H9 (cell line): ENCODE measurements around the gene CMTM2. TPM values are rescaled to one million over a fixed set of nuclear protein-coding genes. Genes with fewer than 3 reads are reported as not detected.

Experiments
- DNase-seq: peaks from one replicate; pipeline ENCODE4 v3.0.0-alpha.2; 2017
- H2AFZ ChIP-seq: one replicate; pipeline ENCODE4 v1.6.1; 2013; ENCODE audit warnings: mild to moderate bottlenecking, low read length, control low read depth, moderate library complexity
- H2AK5ac ChIP-seq: 2 replicates; pipeline ENCODE4 v1.6.1; 2013; ENCODE audit warnings: low read length, control low read depth, mixed read lengths; ENCODE audit not compliant: insufficient read length
- H2BK120ac ChIP-seq: one replicate; pipeline ENCODE4 v1.6.1; 2013; ENCODE audit warnings: low read depth, mild to moderate bottlenecking, low read length, control low read depth, inconsistent platforms; ENCODE audit not compliant: poor library complexity, severe bottlenecking
- H2BK12ac ChIP-seq: 2 replicates; pipeline ENCODE4 v1.6.1; 2013; ENCODE audit warnings: low read length, control low read depth, mixed read lengths, low read depth; ENCODE audit not compliant: insufficient read length
- H2BK15ac ChIP-seq: 2 replicates; pipeline ENCODE4 v1.6.1; 2013; ENCODE audit warnings: low read depth, low read length, control low read depth
- H2BK20ac ChIP-seq: one replicate; pipeline ENCODE4 v1.6.1; 2013; ENCODE audit warnings: low read depth, mild to moderate bottlenecking, low read length, control low read depth, inconsistent platforms; ENCODE audit not compliant: poor library complexity, severe bottlenecking
- H2BK5ac ChIP-seq: 2 replicates; pipeline ENCODE4 v1.6.1; 2013; ENCODE audit warnings: low read length, control low read depth, mixed read lengths; ENCODE audit not compliant: insufficient read length
- H3K14ac ChIP-seq: 2 replicates; pipeline ENCODE4 v1.6.1; 2013; ENCODE audit warnings: low read length, control low read depth; ENCODE audit not compliant: insufficient read depth
- H3K18ac ChIP-seq: 2 replicates; pipeline ENCODE4 v1.6.1; 2013; ENCODE audit warnings: low read depth, mild to moderate bottlenecking, mixed read lengths, low read length, control low read depth; ENCODE audit not compliant: insufficient read length
- H3K23ac ChIP-seq: 2 replicates; pipeline ENCODE4 v1.6.1; 2013; ENCODE audit warnings: low read length, control low read depth, mixed read lengths, low read depth; ENCODE audit not compliant: insufficient read length
- H3K23me2 ChIP-seq: 2 replicates; pipeline ENCODE4 v1.6.1; 2013; ENCODE audit warnings: low read depth, mild to moderate bottlenecking, mixed read lengths, low read length, control low read depth; ENCODE audit not compliant: insufficient read length, poor library complexity, severe bottlenecking
- H3K27ac ChIP-seq: 2 replicates; pipeline ENCODE4 v1.5.1; 2013; ENCODE audit warnings: low read length, control low read depth, mixed read lengths, low read depth; ENCODE audit not compliant: insufficient read length
- H3K27me3 ChIP-seq: 2 replicates; pipeline ENCODE4 v1.6.1; 2013; ENCODE audit warnings: low read length, control low read depth, inconsistent platforms; ENCODE audit not compliant: insufficient read depth
- H3K4ac ChIP-seq: 2 replicates; pipeline ENCODE4 v1.6.1; 2013; ENCODE audit warnings: low read depth, mild to moderate bottlenecking, control low read depth, inconsistent platforms, low read length, moderate library complexity
- H3K4me1 ChIP-seq: 2 replicates; pipeline ENCODE4 v1.6.1; 2013; ENCODE audit warnings: low read length, control low read depth, inconsistent platforms; ENCODE audit not compliant: insufficient read depth
- H3K4me2 ChIP-seq: 2 replicates; pipeline ENCODE4 v1.6.1; 2013; ENCODE audit warnings: low read length, control low read depth, mixed read lengths; ENCODE audit not compliant: insufficient read length, insufficient read depth
- H3K56ac ChIP-seq: 2 replicates; pipeline ENCODE4 v1.6.1; 2013; ENCODE audit warnings: low read depth, mild to moderate bottlenecking, mixed read lengths, low read length, control low read depth; ENCODE audit not compliant: insufficient read length
- H3K79me1 ChIP-seq: 2 replicates; pipeline ENCODE4 v1.6.1; 2013; ENCODE audit warnings: low read depth, mild to moderate bottlenecking, moderate library complexity, low read length, control low read depth, inconsistent platforms; ENCODE audit not compliant: insufficient read depth, poor library complexity, severe bottlenecking
- H3K79me2 ChIP-seq: 2 replicates; pipeline ENCODE4 v1.6.1; 2013; ENCODE audit warnings: low read length, control low read depth, inconsistent platforms; ENCODE audit not compliant: insufficient read depth
- H3K9ac ChIP-seq: 2 replicates; pipeline ENCODE4 v1.6.1; 2013; ENCODE audit warnings: low read length, control low read depth, mixed read lengths; ENCODE audit not compliant: insufficient read length; ENCODE audit errors: extremely low read depth
- H3K9me3 ChIP-seq: one replicate; pipeline ENCODE4 v1.6.1; 2013; ENCODE audit warnings: low read depth, low read length, inconsistent platforms; ENCODE audit not compliant: control insufficient read depth
- H3T11ph ChIP-seq: one replicate; pipeline ENCODE4 v1.6.1; 2013; ENCODE audit warnings: mild to moderate bottlenecking, low read length, control low read depth, inconsistent platforms
- H4K20me1 ChIP-seq: one replicate; pipeline ENCODE4 v1.6.1; 2013; ENCODE audit not compliant: control insufficient read depth, insufficient read length, insufficient read depth
- H4K5ac ChIP-seq: 2 replicates; pipeline ENCODE4 v1.6.1; 2013; ENCODE audit warnings: low read depth, mild to moderate bottlenecking, mixed read lengths, low read length, control low read depth; ENCODE audit not compliant: insufficient read length
- H4K8ac ChIP-seq: replicated peaks from 2 replicates; pipeline ENCODE4 v1.6.1; 2013; ENCODE audit warnings: low read length, control low read depth, mixed read lengths, low read depth; ENCODE audit not compliant: insufficient read length
- H4K91ac ChIP-seq: 2 replicates; pipeline ENCODE4 v1.6.1; 2013; ENCODE audit warnings: low read depth, mild to moderate bottlenecking, moderate library complexity, mixed read lengths, low read length, control low read depth; ENCODE audit not compliant: insufficient read length
- H3K27ac Mint-ChIP-seq, 3 experiments: 2 replicates in 2 of 3; 3 replicates in 1 of 3; pipeline ENCODE4 v1.8.0; 2020 to 2021; ENCODE audit warnings: mixed read lengths in 3 of 3, mild to moderate bottlenecking in 1 of 3, moderate library complexity in 1 of 3
- H3K27me3 Mint-ChIP-seq: 2 replicates; pipeline ENCODE4 v1.8.0; 2021; ENCODE audit warnings: low read depth, mild to moderate bottlenecking, moderate library complexity, mixed read lengths
- H3K36me3 Mint-ChIP-seq, 3 experiments: 2 replicates in 2 of 3; 3 replicates in 1 of 3; pipeline ENCODE4 v1.8.0; 2020 to 2021; ENCODE audit warnings: low read depth in 3 of 3, mixed read lengths in 3 of 3; ENCODE audit not compliant: insufficient read depth in 1 of 3
- H3K4me1 Mint-ChIP-seq, 2 experiments: 2 replicates each; pipeline ENCODE4 v1.8.0; 2020; ENCODE audit warnings: mixed read lengths in 2 of 2
- H3K4me3 Mint-ChIP-seq, 2 experiments: 2 replicates in 1 of 2; 3 replicates in 1 of 2; pipeline ENCODE4 v1.8.0; 2020 to 2021; ENCODE audit warnings: mild to moderate bottlenecking in 2 of 2, mixed read lengths in 2 of 2, moderate library complexity in 1 of 2
- H3K9me3 Mint-ChIP-seq, 2 experiments: 2 replicates in 1 of 2; 3 replicates in 1 of 2; pipeline ENCODE4 v1.8.0; 2020; ENCODE audit warnings: mild to moderate bottlenecking in 2 of 2, mixed read lengths in 2 of 2, moderate library complexity in 1 of 2
- CTCF ChIP-seq: fragments of 200-600 bp; sonication (generic); conservative IDR thresholded peaks from 3 replicates; pipeline ENCODE4 v1.8.0; 2021; ENCODE audit warnings: antibody characterized with exemption, mild to moderate bottlenecking
- WGBS: extraction: QIAGEN DNeasy Blood & Tissue Kit; methylation state at CpG from one replicate; pipeline ENCODE4 v1.1.7; 2013; ENCODE audit warnings: missing lambda C conversion rate, low lambda C conversion rate, mixed read lengths; ENCODE audit not compliant: insufficient read length; ENCODE audit errors: extremely low coverage; 5-methylcytosine and 5-hydroxymethylcytosine counted together
- total RNA-seq: library from RNA; stranded (reverse); gene quantifications from 2 replicates; pipeline ENCODE4 v1.2.1, GENCODE V29; 2021

The CMTM2 gene
- total RNA-seq, 1 experiment from 2014 or later = not detected

GRCh38 chr16:66608241-66609138, 29.2 kb downstream of the CMTM2 start:
- Histone ChIP-seq H3K4me1 (no peaks in the 10 kb centered on the region), H4K91ac (no peak overlapping the region), H3K4ac (no peak overlapping the region), H3K9ac (no peak overlapping the region), H3K18ac (no peak overlapping the region), H3K23ac (no peak overlapping the region), H3K4me2 (no peak overlapping the region), H3K23me2 (peaks cover 11% of the 10 kb centered on the region), H3K27me3 (no peaks in the 10 kb centered on the region), H2AK5ac (no peak overlapping the region), H2BK20ac (no peak overlapping the region), H2BK120ac (no peak overlapping the region), H2BK15ac (no peak overlapping the region), H3K9me3 (no peaks in the 10 kb centered on the region), H3K56ac (no peak overlapping the region), H2AFZ (no peak overlapping the region), H4K5ac (no peak overlapping the region), H2BK12ac (no peak overlapping the region), H3K14ac (no peak overlapping the region), H3K79me1 (no peaks in the 10 kb centered on the region), H4K20me1 (no peaks in the 10 kb centered on the region), H3T11ph (no peak overlapping the region), H2BK5ac (no peak overlapping the region), H3K79me2 (no peaks in the 10 kb centered on the region), H4K8ac (no peak overlapping the region), H3K27ac (no peak overlapping the region)
- peak; percentile 96 for TF ChIP-seq CTCF
- Mint-ChIP-seq H3K27ac (peak overlapping the region in 1 of 3 experiments; percentile 77; a peak in 2 of 7 replicates), H3K4me3 (no peak overlapping the region; a peak in 1 of 5 replicates), H3K36me3 (peaks cover 24 to 47% (median 39%) of the 10 kb centered on the region in 3 experiments; a peak in 6 of 7 replicates), H3K4me1 (peaks cover 20 to 32% of the 10 kb centered on the region in 2 experiments), H3K27me3 (peaks cover 2% of the 10 kb centered on the region), H3K9me3 (no peaks in the 10 kb centered on the region; a peak in 1 of 5 replicates)
- DNase-seq = peak; percentile 94
- no CpG with 5 or more reads among the region's 17 CpGs for WGBS
